Stimulated activated CD4-positive, alpha-beta T cell treated with anti-CD3 and anti-CD28 coated beads, Interleukin-4, amount 100 ng/mL, for 24 hours (primary cell): ENCODE data around the gene BEGAIN.

ENCODE experiments used
- DNase-seq: peaks from one replicate; pipeline ENCODE4 v3.0.0-alpha.2; 2020

Gene BEGAIN

DNA sequence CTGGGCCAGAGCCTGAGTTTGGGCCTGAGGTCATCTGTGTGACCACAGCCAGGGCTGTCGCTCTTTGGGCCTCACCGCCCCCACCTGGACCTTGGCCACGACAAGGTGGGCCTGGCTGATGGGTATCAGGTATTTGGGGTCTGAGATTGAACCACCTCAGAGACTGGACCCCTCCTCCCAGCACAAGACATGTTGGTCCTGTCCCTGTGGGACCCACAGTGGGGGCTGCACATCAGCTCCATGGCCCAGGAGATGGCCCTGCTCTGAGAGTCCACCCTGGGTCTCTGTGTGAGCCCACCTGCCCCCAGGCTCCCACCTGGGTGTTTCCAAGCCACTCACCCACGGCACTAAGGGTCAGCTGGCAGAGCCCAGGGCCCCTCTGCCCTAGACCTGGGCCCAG is 20.6 kb downstream of the BEGAIN start:
- DNase-seq, result no peak

DNA sequence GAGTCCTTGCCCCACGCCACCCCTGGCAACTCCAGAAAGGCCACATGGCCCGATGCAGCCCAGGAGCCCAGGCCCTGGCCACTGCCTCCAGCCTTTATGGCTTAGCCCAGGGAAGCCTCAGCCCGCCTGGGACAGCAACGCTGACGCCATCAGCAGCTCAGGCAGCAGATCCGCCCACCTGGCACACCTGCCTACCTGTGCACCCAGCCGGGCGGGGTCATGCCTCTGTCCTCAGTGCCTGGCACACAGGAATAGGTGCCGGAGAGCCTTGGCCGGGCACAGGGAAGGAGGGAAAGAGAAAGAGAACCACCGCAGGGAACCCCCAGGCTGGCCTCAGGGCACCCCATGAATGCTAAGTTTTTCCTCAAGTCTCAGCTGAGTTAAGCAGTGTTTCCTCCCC is 21.1 kb downstream of the BEGAIN start:
- DNase-seq, result no peak

DNA sequence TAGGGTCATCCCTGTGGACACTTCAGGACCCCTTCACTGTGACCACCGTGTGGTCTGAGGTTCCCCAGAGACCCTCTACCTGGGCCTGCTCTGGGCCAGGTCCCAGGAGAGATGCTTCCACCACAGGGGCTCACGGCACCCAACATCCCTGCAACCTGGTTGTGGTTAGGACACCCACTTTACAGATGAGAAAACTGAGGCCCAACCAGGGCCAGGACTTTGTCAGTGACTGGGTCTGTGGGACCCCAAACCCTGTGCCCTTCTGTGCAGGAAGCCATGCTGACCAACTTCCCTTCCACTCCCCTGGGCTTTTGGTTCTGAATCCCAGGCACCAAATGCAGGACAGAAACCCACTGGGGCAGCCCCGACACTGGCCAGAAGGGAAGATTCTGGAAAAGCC is 21.6 kb downstream of the BEGAIN start:
- no peak for DNase-seq

DNA sequence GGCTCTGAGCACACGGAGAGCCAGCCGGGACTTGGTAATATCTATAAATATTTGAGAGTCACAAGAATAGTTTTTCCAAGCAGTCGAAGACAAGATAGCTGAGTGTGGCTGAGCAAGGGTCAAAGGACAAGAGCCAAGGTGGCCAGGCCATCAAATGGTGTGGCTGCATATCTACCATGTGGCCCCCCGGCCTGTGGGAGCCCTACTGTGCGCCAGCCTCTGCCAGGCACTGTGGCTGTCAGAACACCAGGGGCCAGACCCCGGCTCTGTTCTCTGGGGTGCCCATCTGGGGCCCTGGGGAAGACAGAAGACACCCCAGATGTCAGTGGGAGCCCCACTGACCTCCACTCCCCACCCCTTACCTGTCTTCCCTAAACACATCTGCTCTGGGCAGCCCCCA is 22.7 kb downstream of the BEGAIN start:
- no peak for DNase-seq

DNA sequence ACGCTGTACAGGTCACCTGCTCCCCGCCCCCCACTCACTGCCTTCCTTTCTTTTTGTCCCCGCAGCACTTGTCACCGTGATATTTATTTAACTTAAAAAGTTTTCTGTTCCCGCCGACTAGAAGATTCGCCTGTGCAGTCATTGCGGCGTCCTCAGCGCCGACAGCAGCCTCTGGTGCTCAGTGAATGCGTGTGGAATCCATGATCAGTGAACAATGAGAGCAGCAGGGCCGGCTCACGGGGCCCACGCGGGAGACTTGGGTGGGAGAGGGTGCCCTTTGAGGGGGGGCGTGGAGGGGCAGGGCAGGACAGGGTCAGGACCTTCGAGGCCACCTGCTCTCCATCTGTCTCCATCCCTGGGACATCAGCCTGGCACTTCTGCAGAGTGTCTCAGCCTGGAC is 24.5 kb downstream of the BEGAIN start:
- DNase-seq, result no peak

DNA sequence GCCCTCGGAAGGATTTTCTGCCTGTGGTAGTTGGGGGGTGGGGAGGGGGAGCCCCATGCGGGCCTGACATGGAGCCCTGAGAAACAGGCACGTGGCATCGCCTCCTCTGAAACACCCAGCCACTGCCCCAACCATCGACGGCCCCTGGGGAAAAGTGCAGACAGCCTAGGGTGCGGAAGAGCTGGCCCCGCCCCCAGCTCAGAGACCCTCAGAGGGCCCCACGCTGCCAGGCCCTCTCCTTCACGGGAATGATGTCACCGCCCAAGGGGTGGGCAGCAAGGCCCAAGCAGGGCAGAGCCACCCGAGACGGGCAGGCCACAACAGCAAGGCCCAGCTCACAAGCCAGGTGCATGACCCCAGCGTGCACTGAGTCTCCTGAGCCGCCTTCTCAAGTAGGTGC is 26.2 kb downstream of the BEGAIN start:
- no peak for DNase-seq

DNA sequence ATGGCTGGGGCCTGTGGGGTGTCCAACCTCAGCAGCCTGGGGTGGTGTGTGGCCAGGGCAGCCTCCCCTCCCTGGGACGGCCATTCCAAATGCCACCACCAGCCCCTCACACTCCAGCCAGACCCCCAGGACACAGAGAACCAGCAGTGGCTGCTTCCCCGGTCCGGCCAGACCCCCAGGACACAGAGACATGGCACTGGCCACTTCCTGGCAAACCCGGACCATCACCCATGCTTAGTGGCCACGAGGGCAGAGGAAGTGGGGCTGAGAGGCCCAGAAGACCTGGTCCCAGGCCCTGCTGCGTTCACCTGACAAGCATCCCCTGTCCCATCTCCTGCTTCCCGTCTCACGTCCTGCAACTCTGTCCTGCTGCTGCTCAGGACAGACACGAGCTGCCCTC is 26.7 kb downstream of the BEGAIN start:
- no peak for DNase-seq

DNA sequence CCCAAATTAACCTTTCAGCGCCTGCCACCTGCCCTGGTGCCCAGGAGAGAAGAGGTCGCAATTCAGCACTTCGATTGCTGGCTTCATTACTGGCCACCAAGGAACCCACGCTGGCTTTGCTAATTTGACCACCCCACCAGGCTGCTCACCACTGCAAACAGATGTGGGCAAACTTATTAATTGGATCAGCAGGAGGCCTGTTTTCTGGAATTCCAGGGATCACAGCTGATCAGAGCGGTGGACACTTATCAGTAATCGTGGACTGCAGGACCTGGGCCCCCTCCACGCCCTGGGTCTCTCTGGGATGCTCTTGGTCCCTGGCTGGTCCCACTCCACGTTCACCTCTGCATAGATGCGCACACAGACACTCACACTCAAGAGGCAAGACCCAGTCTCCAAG is 27.8 kb downstream of the BEGAIN start:
- DNase-seq, result no peak

DNA sequence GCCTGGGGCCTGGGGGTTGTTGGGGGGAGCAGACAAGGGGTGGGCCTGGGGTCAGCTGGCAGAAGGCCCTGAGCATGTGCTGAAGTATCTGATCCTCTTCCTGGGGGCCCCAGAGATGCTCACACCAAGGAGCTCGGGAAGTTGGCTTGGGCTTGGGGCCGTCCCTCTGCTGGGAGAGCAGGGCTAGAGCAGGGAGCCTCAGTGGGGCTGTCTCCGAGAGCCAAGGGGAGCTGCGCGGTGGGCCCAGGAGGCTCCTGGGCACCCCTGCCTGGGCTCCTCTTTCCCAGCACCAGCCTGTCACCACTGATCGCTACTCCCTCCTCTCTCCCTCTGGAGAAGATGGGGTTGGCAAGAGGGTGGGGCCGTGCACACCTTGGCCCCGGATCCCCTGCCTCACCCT is 28.3 kb downstream of the BEGAIN start:
- no peak for DNase-seq

DNA sequence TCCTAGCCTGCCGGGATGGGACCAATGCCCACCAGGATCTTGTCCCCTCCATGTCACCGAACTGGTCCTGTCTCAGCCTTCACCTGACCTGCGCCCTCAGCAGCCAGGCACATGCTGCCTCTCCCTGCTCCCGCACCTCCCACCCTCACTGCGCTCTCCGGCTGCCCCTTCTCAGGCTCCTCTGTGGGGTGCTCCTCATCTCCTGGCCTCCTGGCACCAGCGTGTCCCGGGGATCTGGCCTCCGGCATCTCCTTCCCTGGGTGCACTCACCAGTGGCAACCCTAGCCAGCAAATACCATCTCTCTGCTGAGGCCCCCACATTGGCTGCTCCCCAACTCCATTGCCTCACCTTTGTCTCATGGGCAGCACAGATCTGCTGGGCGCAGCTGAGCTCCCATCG is 29.0 kb downstream of the BEGAIN start:
- DNase-seq, result no peak

DNA sequence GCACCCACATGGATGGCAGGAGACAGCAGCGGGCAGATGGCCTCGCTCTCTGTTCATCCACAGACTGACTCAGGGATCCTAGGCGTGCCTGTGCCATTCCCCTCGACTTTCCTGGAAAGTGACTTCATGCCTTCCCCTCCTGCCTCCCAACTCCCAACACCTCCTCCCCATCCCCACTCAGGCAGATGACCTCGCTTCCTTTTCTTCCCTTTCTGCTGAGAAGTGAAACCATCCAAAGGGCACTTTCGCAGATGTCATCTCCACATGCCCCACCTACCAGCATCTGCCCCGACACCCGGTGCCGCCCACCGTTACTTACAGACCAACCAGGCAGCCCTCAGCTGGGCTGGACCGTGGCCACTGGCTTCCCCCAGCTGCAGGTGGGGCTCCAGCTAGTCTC is 29.6 kb downstream of the BEGAIN start:
- no peak for DNase-seq

DNA sequence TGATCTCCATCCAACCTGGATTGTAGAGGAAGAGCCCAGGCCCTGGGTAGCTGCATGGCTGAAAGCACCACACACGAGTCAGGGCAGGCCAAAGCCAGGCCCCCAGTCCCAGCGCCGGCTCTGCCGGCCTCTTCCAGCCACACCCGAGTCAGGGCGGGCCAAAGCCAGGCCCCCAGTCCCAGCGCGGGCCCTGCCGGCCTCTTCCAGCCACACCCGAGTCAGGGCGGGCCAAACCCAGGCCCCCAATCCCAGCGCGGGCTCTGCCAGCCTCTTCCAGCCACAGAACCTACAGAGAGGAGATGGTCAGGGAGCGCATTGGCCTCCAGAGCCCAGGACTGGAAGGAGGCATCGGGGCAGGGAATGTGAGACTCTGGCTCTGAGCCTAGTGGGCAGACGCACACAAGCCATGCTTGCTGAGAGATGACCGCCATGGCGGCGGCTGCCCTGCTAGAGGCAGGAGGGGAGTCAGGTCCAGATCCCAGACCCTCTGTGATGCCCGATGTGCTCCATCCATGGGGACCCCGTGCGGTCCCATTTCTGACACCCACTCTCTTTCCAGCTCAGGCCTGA is 30.2 kb downstream of the BEGAIN start:
- DNase-seq, result no peak

DNA sequence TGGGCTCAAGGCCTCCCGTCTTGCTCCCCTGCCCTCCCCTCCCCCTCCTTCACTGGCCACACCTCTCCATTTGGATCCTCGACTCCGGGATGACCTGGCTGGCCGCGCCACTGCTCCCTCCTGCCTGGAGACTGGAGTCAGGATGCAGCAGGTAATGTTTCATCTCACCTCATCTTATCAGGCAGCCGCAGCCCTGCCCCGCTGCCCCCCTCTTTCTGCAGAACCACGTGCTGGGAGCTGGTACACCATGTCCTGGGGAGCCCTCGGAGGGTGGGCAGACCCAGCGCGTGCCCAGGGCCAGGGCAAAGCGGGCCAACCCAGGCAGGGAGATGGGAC is 31.1 kb downstream of the BEGAIN start:
- DNase-seq, result no peak

DNA sequence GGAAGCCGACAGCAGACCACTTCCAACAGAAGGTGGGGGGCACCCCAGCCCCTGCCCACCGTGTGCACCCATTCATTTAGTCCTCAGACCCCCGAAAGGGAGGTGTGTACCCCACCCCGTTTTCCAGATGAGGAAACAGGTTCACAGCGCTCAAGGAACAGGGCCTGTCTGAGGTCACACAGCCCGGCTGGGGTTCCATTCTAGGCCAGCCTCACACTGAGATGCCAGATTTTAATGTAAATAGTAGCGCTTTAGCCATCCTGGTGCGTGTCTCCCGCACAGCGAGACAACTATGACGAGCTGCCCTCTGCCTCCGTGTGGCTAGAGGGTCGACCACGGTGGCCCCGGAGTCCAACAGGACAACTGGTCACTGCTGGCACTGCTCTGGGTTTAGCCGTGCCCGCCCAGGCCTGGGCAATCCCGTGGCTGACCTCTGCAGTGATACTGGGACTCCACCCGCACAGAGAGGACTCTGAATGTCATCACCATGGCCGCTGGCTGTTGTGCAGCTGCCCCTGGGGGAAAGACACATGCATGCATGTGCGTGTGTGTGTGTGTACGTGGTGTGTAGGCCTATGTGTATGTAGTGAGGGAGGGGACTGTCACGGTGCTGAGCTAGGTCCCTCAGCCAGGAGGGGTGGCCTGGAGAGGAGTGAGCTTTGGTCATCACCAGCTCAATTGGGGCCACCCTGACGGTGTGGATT is 31.6 kb downstream of the BEGAIN start:
- DNase-seq, result no peak

DNA sequence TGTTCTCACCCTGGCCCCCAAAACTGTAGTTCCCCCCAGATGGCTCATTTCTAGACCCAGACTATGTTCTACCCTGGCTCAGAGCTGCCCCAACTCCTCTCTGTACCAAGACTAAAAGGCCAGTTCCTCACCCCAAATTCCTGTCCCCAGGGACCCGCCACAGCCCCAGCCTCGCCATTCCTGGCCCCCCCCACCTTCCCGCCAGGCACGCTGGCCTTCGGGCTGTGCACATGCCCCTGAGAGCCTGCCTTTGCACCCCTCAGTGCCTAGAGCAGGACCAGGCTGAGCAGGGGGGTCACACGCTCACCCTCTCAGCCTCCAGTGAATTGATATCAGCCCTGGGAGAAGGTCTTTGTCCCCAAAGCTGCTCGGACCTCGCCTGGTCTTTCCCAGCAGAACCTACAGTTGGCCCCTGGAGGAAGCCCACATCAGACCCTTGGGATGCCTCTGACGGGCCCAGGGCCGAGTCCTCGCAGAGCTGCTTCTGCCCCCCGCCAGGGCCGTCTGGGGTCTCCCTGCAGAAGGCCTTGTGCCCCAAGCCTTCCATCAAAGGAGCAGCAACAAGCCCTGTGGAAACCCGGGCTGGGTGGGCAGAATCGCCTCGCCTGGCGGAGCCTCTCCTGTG is 32.4 kb downstream of the BEGAIN start:
- no peak for DNase-seq

DNA sequence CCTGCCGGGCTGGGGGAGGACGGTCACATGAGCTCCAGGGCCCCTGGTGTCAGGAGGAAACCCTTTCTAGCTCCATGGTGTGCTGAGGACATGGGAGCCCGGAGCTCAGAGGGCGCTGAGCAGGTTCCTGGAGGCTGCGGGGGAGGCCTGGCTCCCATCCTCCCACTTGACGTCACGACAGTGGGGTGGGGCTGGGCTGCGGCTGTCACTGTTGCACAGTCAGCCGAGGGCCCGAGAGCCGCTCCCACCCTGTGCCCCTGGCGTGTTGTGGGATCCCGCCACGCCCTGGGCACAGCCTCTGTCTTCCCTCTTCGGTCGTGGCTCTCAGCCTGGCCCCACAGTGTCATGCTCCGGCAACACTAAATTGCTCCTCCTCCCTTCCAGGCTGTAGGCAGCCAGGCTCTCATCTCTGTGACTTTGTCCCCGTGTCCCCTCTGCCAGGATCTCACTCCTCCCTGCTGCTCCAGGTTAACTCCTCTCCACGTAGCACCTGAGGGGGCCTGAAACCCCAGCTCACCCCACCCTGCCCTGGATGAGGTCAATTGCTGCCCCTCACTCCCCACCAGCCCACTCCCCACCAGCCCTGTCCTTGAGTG is 33.0 kb downstream of the BEGAIN start:
- no peak for DNase-seq

DNA sequence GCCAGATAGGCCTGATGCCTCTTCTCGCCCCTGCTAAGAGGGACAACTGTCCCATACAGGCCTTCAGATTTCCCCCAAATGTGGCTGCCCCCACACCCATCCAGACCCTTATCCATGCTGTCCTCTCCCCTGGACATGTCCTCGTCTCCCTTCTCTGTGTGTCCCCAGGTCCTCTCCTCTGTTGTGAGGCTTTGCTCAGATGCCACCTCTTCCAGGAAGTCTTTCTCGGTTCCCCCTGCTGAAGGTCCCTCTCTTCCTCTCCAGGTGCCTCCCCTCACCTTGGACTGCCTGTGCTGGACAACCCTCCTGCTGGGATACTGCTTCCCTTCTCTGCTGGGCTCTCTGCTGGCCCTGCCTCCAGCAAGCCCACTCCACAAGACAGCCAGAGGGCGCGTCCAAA is 33.7 kb downstream of the BEGAIN start:
- no peak for DNase-seq

DNA sequence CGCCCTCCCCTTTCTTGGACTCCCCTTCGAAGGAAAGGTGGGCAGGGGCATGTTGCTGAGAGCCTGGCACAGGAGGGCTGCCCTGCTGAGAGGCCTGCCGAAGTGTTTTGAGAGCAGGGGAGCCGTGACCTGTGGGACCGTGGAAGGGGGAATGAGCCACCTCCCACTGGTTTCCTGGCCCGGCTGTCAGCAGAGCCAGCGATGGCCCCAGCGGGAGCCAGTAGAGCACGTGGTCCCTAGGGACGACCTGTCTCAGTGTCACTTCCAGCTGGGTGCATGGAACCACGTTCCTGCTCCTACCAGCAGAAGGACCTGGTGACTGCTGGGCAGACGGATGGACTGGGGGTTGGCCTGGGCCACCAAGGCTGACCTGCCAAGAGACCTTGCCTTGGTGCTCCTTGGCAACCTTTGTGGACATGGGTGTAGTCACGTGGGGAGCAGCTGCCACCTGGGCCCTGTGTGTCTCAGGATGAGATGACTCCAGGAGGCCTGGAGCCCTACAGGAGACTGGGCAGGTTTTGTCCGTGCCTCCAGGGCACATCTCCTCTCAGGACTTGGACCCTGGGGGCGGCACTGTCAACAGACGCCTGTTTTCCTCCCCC is 34.6 kb downstream of the BEGAIN start:
- DNase-seq, result no peak

DNA sequence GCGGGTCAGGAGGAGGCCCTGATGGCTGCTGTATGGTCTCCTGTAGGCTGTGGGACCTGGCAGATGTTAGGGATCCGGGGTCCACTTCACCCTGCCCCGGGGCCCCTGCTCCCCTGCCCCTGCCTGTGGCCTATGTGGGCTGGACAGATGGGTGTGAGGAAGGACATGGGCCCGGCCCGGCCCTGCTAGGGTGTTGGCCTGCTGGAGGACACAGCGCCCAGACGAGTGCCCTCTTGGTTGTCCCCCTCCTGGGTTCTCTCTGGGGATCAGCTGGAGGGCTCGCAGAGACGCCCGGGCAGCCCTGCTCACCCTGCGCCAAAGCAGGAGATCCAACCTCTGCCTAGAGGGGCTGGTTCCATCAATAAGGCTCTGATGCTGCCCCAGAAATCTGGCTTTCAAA is 36.2 kb downstream of the BEGAIN start:
- no peak for DNase-seq

DNA sequence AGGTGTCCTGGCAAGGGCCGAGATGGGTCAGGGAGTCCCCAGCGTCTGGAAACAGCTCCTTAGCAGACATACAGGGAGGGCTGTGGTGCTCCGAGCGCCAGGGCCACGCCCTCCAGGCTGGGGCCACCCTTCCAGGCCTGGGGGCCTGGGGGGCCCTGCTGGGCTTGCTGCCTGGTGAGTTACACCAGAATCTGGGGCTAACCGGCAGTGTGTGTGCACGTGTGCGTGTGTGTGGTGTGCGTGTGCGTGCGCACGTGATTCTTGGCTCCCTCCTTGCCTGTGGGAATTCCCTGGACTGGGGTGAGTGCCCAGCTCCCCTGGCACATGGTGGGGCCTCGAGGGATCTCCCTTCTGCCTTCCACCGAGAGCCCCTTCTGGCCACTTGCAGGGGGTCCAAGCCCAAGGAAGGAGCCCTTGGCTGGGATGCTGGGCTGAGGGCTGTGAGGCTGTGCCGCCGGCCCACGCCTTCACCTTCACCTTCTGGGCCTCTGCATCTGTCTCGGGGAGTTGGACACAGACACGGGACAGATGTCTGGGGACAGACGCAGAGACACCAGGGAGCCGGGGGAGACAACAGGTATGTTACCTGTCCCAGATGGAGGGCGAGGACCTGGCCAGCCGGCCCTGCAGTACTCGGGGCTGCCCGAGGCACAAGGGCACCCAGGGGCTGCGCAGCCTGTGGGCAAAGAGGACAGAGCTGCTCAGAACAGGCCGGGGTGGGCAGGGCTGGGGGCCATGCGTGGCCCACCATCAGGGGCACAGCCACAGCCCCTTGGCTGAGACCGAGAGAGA is 37.2 kb downstream of the BEGAIN start:
- no peak for DNase-seq

DNA sequence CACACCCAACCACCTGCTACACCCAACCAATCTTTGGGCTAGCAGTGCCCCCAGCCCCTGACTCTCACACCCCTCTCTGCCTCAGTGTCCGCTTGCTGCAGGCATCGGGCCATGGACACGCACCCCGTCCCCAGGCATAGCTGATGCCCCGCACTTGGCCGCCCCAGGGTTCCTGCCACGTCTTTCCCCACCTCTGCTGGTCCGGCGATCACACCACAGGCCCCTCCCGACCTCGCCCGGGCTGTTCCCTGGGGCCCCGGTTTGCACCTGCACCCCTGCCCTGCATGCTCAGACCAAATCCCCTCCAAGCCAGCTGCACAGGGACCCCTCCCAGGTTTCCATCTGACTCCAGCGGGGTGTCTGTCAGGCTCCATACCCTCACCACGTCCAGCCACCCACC is 38.3 kb downstream of the BEGAIN start:
- DNase-seq, result no peak

DNA sequence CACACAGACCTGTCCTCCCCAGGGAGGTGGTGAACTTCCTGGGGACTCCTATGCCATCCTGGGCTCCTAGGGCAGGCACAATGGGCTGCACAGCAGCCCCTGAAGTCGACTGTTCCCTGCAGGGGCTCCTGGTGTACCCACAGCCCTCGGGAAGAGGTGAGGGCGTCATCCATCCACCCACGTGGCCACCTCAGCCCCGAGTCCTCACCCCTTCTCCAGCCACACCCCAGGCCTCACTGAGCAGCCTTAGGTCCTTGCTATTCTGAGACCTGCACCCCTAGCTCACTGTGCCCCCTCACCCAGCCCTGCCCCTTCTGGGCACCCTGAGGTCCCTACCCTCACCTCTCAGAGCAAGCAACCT is 38.9 kb downstream of the BEGAIN start:
- DNase-seq, result no peak

DNA sequence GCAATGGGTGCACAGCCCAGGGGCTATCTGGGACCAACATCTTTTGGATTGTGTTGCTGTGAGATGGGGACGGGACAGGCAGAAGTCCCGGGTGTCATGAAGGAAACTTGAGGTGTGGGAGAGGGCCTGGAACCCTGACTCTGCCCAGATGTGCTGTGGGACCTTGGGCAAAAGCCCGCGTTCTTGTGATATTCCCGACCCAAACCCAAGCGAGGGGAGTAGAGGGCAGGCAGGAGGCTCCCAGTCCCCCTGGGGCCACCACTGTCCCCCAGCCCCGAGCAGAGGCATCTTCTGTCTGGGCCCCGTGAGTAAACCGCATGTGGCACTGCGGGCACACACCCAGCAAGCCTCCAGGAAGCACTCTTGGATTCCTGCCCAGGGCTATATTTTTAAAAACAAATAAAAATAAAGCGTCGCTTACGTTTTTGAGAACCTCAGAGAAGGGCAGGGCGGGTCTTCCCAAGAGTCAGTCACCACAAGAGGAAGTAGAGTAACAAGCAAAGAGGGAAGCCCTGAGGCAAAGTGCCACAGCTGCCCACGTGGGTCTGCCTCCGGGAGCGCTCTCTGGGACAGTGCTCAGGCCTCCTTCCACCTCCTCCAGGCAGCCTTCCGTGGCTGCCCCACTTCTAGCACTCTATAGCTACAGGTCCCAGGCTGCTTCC is 39.5 kb downstream of the BEGAIN start:
- peak; percentile 28 for DNase-seq
